Keratinocyte (primary cell): Measurements from ENCODE around the gene CADM2. TPM values are rescaled to one million over a fixed set of nuclear protein-coding genes. Genes with fewer than 3 reads are reported as not detected.

Source experiments
- DNase-seq: peaks from one replicate; pipeline ENCODE4 v3.0.0-alpha.2; 2011; ENCODE audit warnings: low read depth, missing footprints, low spot score
- FAIRE-seq: peaks from 2 replicates; lab custom pipeline; 2011; peaks lifted over from hg19 to GRCh38; lab: Jason Lieb, UNC
- H2AFZ ChIP-seq: 2 replicates; pipeline ENCODE4 v1.6.0; 2012; ENCODE audit warnings: low read length, control low read depth, inconsistent platforms; ENCODE audit not compliant: control insufficient read depth
- H3K27ac ChIP-seq: 2 replicates; pipeline ENCODE4 v1.5.1; 2011; ENCODE audit warnings: low read length; ENCODE audit not compliant: control insufficient read depth, insufficient read depth
- H3K27me3 ChIP-seq: 3 replicates; pipeline ENCODE4 v1.6.0; 2011; ENCODE audit warnings: low read length; ENCODE audit not compliant: control insufficient read depth, insufficient read depth; ENCODE audit errors: extremely low read depth
- H3K36me3 ChIP-seq, 2 experiments: 2 replicates in 1 of 2; 3 replicates in 1 of 2; pipeline ENCODE4 v1.5.1; 2011; ENCODE audit warnings: low read length in 2 of 2, mild to moderate bottlenecking in 1 of 2; ENCODE audit not compliant: control insufficient read depth in 2 of 2, insufficient read depth in 2 of 2; ENCODE audit errors: extremely low read depth in 1 of 2
- H3K4me1 ChIP-seq: 3 replicates; pipeline ENCODE4 v1.5.1; 2011; ENCODE audit warnings: low read length; ENCODE audit not compliant: control insufficient read depth, insufficient read depth; ENCODE audit errors: extremely low read depth
- H3K4me2 ChIP-seq: 3 replicates; pipeline ENCODE4 v1.6.0; 2011; ENCODE audit warnings: low read depth, low read length; ENCODE audit not compliant: control insufficient read depth, insufficient read depth; ENCODE audit errors: extremely low read depth
- H3K4me3 ChIP-seq, 3 experiments: fragments of 200-600 bp in 1 of 3; sonication (generic) in 1 of 3; 2 replicates in 2 of 3; 3 replicates in 1 of 3; pipeline ENCODE4 v1.5.1; 2011 to 2016; ENCODE audit warnings: low read length in 3 of 3, mild to moderate bottlenecking in 3 of 3, control low read depth in 2 of 3, inconsistent platforms in 1 of 3, low read depth in 1 of 3, mixed read lengths in 1 of 3, mixed run types in 1 of 3, moderate library complexity in 1 of 3; ENCODE audit not compliant: control insufficient read depth in 2 of 3, insufficient read depth in 2 of 3; ENCODE audit errors: extremely low read depth in 1 of 3
- H3K79me2 ChIP-seq: 2 replicates; pipeline ENCODE4 v1.6.0; 2012; ENCODE audit warnings: low read length; ENCODE audit not compliant: control insufficient read depth, insufficient read depth
- H3K9ac ChIP-seq: 3 replicates; pipeline ENCODE4 v1.6.0; 2011; ENCODE audit warnings: low read length; ENCODE audit not compliant: control insufficient read depth, insufficient read depth; ENCODE audit errors: extremely low read depth
- H3K9me1 ChIP-seq: 3 replicates; pipeline ENCODE4 v1.6.0; 2011; ENCODE audit warnings: low read length; ENCODE audit not compliant: control insufficient read depth, insufficient read depth; ENCODE audit errors: extremely low read depth
- H3K9me3 ChIP-seq: 2 replicates; pipeline ENCODE4 v1.5.1; 2012; ENCODE audit warnings: low read depth, low read length; ENCODE audit not compliant: control insufficient read depth
- H4K20me1 ChIP-seq: 3 replicates; pipeline ENCODE4 v1.6.0; 2011; ENCODE audit warnings: low read length; ENCODE audit not compliant: control insufficient read depth, insufficient read depth; ENCODE audit errors: extremely low read depth
- CTCF ChIP-seq, 3 experiments: IDR thresholded peaks in 1 of 3; conservative IDR thresholded peaks in 1 of 3; optimal IDR thresholded peaks in 1 of 3; 2 replicates in 2 of 3; 3 replicates in 1 of 3; pipeline versions ENCODE3 to v1.5.1; 2011; ENCODE audit warnings: low read length in 3 of 3, mild to moderate bottlenecking in 3 of 3, moderate library complexity in 2 of 3, control low read depth in 1 of 3, inconsistent platforms in 1 of 3; ENCODE audit not compliant: insufficient read depth in 2 of 3; ENCODE audit errors: extremely low read depth in 1 of 3
- EZH2 ChIP-seq: IDR thresholded peaks from one replicate; pipeline ENCODE4 v1.6.1; 2012; ENCODE audit warnings: inconsistent platforms, mild to moderate bottlenecking, low read length, moderate library complexity
- dilution Hi-C: fragments of 300-500 bp; cut with MboI; formaldehyde crosslinking; loops from one replicate; pipeline ENCODE4 v1.7.0; 2020; ENCODE audit warnings: low sequenced_read_pairs; ENCODE audit not compliant: extremely low pct_ligation_motif_present
- polyA plus RNA-seq, 5 experiments: library from polyadenylated mRNA; depleted of rRNA in 3 of 5; stranded (reverse) in 3 of 5; stranded (forward) in 1 of 5; unstranded in 1 of 5; fragments of >200 nt; gene quantifications; 1 replicate in 1 of 5; 2 replicates in 3 of 5; 3 replicates in 1 of 5; pipeline versions ENCODE4 v1.2.1 to v1.2.3, GENCODE V29; 2011 to 2012; ENCODE audit warnings: missing spikeins in 2 of 5, low read depth in 1 of 5, low replicate concordance in 1 of 5

Gene CADM2
- polyA plus RNA-seq, 1 donor (not counting 4 experiments of a cell fraction or from before 2014, with no cell fraction given) = not detected

GRCh38 chr3:84968701-84969235 lies 10.0 kb downstream of the CADM2 start:
- Histone ChIP-seq H2AFZ (no peak overlapping the region), H3K4me2 (no peak overlapping the region), H3K36me3 (no peaks in the 10 kb centered on the region), H3K79me2 (no peaks in the 10 kb centered on the region), H3K9ac (no peak overlapping the region), H3K4me1 (no peaks in the 10 kb centered on the region), H3K9me3 (no peaks in the 10 kb centered on the region), H4K20me1 (no peaks in the 10 kb centered on the region), H3K9me1 (no peaks in the 10 kb centered on the region), H3K27me3 (no peaks in the 10 kb centered on the region), H3K4me3 (no peak overlapping the region), H3K27ac (no peak overlapping the region)
- FAIRE-seq (no peak), DNase-seq (no peak)
- dilution Hi-C loops = no loop called here
- TF ChIP-seq EZH2 (no peak), CTCF (optimal IDR thresholded peaks at IDR 0.05 in 1 of 3, IDR thresholded peaks at IDR 0.05 in 1 of 3, conservative IDR thresholded peaks at IDR 0.05 in 1 of 3; ENCODE audit: extremely low read depth in 1 of 3, insufficient read depth in 2 of 3, low read length in 3 of 3) (no peak)

- Histone ChIP-seq H3K27ac (no peak overlapping the region), H3K4me1 (no peaks in the 10 kb centered on the region), H3K79me2 (no peaks in the 10 kb centered on the region), H3K36me3 (no peaks in the 10 kb centered on the region), H3K9me1 (no peaks in the 10 kb centered on the region), H3K4me2 (no peak overlapping the region), H3K27me3 (no peaks in the 10 kb centered on the region), H3K9me3 (no peaks in the 10 kb centered on the region), H2AFZ (no peak overlapping the region), H3K4me3 (no peak overlapping the region), H4K20me1 (no peaks in the 10 kb centered on the region), H3K9ac (no peak overlapping the region)
- DNase-seq (no peak), FAIRE-seq (no peak)
- TF ChIP-seq EZH2 (no peak), CTCF (optimal IDR thresholded peaks at IDR 0.05 in 1 of 3, IDR thresholded peaks at IDR 0.05 in 1 of 3, conservative IDR thresholded peaks at IDR 0.05 in 1 of 3; ENCODE audit: extremely low read depth in 1 of 3, insufficient read depth in 2 of 3, low read length in 3 of 3) (no peak)
- dilution Hi-C loops = no loop called here
Measured at GRCh38 chr3:84974347-84974746, 15.6 kb downstream of the CADM2 start.
